GM12801 (cell line): ENCODE results near the gene PGK1.

Source experiments
- TF ChIP-seq, protein P1 (sequence below): IDR thresholded peaks from one replicate; pipeline ENCODE4 v1.5.1; 2011; ENCODE audit warnings: control low read depth; ENCODE audit not compliant: insufficient read length; ENCODE audit errors: extremely low read depth

Gene PGK1

DNA sequence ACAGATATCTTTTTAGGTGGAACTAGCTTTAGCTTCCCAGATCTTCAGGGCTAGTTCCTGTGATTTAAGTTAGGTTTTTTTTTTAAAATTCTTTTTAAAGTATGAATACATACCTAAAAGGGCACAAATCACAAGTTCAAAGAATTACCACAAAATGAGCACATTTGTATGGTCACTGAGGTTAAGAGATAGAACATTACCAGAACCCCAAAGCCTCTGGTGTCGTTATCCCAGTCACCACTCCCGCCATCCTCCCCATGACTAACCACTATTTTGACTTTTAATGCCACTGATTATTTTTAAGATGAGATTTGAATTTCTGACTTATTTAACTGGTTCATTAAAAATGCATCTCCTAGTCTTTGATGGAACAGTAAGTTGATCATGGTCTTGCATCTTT lies 5.4 kb downstream of the PGK1 start:
- TF ChIP-seq, protein P1, sequence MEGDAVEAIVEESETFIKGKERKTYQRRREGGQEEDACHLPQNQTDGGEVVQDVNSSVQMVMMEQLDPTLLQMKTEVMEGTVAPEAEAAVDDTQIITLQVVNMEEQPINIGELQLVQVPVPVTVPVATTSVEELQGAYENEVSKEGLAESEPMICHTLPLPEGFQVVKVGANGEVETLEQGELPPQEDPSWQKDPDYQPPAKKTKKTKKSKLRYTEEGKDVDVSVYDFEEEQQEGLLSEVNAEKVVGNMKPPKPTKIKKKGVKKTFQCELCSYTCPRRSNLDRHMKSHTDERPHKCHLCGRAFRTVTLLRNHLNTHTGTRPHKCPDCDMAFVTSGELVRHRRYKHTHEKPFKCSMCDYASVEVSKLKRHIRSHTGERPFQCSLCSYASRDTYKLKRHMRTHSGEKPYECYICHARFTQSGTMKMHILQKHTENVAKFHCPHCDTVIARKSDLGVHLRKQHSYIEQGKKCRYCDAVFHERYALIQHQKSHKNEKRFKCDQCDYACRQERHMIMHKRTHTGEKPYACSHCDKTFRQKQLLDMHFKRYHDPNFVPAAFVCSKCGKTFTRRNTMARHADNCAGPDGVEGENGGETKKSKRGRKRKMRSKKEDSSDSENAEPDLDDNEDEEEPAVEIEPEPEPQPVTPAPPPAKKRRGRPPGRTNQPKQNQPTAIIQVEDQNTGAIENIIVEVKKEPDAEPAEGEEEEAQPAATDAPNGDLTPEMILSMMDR, result no peak

DNA sequence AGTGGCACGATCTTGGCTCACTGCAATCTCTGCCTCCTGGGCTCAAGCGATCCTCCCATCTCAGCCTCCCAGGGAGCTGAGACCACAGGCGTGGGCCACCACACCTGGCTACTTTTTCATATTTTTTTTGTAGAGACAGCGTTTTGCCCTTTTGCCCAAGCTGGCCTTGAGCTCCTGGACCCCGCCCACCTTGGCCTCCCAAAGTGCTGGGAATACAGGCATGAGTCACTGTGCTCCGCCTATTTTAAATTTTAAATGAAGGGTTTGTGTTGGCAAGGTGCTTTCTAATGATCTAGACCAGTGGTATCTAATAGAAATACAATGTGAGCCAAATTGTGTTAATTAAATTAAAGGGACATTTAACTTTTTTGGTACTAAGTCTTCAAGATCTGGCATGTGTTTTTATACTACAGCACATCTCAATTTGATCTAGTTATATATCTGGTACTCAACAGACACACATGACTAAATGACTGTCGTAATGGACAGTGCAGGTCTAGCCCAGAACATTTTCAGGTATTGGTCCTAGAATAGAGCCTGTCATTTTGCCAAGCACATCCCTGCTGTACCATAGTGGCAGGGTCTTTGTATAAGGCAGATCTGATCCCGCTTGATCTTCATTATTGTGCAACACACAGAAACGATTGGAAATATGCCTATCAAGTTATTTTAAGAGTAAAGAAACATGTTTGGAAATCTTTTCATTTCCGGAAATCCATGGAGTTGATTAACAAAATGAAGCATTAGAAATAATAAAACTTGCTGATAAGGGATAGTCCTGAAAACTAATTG lies 7.3 kb downstream of the PGK1 start:
- TF ChIP-seq, protein P1, result no peak

DNA sequence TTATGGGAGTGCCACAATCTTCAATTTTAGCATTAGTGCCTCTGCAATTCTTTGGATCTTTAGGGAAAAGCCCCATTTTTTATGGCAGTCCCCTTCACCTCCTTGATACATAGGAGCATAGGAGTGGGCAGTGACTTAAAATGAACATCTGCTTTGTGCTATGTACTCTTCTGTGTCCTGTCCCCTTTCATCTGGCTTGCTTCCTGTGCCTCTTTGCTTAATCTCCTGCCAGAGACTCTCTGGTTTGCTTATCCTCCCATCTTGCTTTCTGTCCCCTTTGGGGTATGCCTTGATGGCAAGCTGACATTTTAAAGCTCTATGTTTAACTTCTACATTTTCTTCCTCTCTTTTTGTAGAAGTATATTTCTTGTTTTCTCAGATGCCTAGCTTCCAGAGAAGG lies 12.3 kb downstream of the PGK1 start:
- TF ChIP-seq, protein P1, result no peak

DNA sequence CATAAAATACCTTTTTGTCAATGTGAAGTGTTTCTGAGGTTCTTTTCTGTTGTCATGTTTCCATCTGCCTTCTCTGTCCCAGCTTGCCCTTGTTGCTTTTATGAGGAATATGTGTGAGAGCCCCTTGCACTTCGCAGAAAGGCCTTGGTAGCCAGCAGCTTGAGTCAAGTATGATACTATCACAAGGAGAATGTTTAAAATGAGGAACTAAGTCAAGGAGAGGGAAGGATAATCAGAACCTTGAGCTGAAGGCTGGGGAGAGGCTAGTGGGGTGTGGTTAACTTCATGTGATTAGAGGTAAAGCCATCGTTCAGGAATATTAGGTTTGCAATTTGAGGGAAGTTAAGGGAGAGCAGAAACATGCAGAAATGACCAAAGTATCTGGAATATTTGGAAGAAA lies 12.7 kb downstream of the PGK1 start:
- TF ChIP-seq, protein P1, result no peak

DNA sequence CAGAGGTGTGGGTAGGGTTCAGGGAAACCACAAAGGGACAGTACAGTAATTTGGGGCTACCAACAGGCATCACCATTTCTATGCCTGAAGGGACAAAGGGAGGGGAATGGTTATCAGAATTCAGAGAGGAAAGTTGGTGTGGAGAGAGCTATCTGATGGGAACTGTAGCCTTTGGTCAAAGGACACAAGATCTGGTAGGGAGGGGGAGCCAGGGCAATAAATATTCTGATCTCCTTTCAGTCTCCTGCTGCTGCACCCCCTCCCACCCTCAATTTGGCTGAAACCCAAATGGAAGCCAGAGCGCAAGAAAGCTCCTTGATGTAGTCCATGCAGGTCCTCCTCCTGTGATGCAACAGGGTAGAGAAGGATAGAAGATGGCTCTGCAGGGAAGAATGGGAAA lies 14.6 kb downstream of the PGK1 start:
- TF ChIP-seq, protein P1, result no peak

DNA sequence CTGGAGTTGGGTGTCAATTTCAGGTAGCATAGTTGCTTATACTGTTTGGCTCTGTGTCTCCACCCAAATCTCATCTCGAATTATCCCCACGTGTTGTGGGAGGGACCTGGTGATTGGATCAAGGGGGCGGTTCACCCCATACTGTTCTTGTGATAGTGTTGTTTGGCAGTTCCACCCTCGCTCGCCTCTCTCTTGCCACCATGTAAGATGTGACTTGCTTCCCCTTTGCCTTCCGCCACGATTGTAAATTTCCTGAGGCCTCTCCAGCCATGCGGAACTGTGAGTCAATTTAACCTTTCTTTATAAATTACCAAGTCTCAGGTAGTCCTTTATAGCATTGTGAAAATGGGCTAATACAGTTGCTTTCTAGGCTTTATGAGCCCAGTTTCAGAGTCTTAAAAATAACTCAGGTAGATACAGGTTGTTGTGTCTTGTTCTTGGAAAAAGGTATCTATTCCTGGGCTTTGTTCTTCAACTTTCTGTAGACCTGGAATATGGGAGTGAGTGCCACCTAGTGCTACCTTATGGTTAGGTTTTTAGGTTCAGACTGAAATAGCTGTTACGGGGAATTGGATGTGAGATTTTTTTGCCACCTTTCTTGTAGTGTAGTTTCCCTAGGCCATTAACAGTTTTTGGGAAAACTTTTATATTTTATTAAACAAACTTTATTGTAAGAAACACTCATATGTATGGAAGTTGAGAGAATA lies 15.6 kb downstream of the PGK1 start:
- TF ChIP-seq, protein P1, result no peak

DNA sequence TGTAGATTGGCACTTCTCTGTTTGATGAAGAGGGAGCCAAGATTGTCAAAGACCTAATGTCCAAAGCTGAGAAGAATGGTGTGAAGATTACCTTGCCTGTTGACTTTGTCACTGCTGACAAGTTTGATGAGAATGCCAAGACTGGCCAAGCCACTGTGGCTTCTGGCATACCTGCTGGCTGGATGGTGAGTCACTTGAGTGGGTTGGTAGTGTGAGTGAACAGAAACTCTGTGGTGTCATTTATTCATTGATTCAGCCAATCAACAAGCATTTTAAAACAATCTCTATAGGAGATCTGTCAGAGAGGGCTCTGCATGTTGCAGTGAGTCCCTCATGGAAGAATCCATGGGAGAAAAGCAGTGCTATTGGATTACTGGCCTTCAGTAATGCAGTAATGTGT lies 19.1 kb downstream of the PGK1 start:
- TF ChIP-seq, protein P1, result no peak
